Bronchial epithelial cell (primary cell): ENCODE results near the gene CDC37L1. TPM values are rescaled to one million over a fixed set of nuclear protein-coding genes. Genes with fewer than 3 reads are reported as not detected.
A peak's percentile ranks its signal among the peaks of the same experiment; 100 is the strongest.

ENCODE experiments used
- DNase-seq: peaks from one replicate; pipeline ENCODE4 v3.0.0-alpha.2; 2010; ENCODE audit warnings: low read depth
- FAIRE-seq: peaks from 2 replicates; lab custom pipeline; 2011; peaks lifted over from hg19 to GRCh38; lab: Jason Lieb, UNC
- H3K27me3 ChIP-seq: 2 replicates; pipeline ENCODE4 v1.5.1; 2011; ENCODE audit warnings: low read length; ENCODE audit not compliant: control insufficient read depth, insufficient read depth
- H3K36me3 ChIP-seq: 2 replicates; pipeline ENCODE4 v1.5.1; 2011; ENCODE audit warnings: low read length; ENCODE audit not compliant: control insufficient read depth, insufficient read depth
- H3K4me3 ChIP-seq: 2 replicates; pipeline ENCODE4 v1.5.1; 2011; ENCODE audit warnings: mild to moderate bottlenecking, low read depth, low read length, control low read depth
- total RNA-seq: library from RNA; depleted of rRNA; stranded (reverse); fragments of >200 nt; gene quantifications from 2 replicates; pipeline ENCODE4 v1.2.1, GENCODE V29; 2014
- TF ChIP-seq, protein P1 (sequence below): IDR thresholded peaks from 2 replicates; pipeline ENCODE4 v1.5.1; 2011; ENCODE audit warnings: mild to moderate bottlenecking, moderate library complexity, low read length, control low read depth, inconsistent platforms; ENCODE audit not compliant: insufficient read depth, severe bottlenecking

CDC37L1 gene
- total RNA-seq, 1 donor from 2014 or later: 14.0 TPM

DNA sequence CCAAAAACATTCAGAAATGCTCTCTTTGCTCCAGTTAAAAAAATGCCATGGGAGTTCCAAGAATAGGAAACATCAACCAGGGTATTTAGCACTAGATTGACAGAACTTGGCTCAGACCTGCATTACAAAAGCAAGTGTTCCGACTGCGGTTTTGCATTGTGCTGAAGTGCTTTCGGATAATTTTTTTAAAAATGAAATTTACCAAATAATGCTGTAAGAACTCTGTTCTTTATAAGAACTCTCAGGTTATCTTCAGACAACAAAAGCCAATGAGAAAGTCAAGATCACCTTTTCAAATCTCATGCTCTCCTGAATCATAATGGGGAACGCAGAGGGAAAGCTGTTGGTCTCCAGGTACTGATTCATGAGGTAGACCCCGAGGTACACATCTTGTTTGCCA, 17.8 kb upstream of the CDC37L1 start:
- Histone ChIP-seq H3K36me3 (no peaks in the 10 kb centered on the region), H3K4me3 (no peak overlapping the region), H3K27me3 (no peaks in the 10 kb centered on the region)
- TF ChIP-seq, protein P1, sequence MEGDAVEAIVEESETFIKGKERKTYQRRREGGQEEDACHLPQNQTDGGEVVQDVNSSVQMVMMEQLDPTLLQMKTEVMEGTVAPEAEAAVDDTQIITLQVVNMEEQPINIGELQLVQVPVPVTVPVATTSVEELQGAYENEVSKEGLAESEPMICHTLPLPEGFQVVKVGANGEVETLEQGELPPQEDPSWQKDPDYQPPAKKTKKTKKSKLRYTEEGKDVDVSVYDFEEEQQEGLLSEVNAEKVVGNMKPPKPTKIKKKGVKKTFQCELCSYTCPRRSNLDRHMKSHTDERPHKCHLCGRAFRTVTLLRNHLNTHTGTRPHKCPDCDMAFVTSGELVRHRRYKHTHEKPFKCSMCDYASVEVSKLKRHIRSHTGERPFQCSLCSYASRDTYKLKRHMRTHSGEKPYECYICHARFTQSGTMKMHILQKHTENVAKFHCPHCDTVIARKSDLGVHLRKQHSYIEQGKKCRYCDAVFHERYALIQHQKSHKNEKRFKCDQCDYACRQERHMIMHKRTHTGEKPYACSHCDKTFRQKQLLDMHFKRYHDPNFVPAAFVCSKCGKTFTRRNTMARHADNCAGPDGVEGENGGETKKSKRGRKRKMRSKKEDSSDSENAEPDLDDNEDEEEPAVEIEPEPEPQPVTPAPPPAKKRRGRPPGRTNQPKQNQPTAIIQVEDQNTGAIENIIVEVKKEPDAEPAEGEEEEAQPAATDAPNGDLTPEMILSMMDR: no peak
- FAIRE-seq (no peak), DNase-seq (no peak)

DNA sequence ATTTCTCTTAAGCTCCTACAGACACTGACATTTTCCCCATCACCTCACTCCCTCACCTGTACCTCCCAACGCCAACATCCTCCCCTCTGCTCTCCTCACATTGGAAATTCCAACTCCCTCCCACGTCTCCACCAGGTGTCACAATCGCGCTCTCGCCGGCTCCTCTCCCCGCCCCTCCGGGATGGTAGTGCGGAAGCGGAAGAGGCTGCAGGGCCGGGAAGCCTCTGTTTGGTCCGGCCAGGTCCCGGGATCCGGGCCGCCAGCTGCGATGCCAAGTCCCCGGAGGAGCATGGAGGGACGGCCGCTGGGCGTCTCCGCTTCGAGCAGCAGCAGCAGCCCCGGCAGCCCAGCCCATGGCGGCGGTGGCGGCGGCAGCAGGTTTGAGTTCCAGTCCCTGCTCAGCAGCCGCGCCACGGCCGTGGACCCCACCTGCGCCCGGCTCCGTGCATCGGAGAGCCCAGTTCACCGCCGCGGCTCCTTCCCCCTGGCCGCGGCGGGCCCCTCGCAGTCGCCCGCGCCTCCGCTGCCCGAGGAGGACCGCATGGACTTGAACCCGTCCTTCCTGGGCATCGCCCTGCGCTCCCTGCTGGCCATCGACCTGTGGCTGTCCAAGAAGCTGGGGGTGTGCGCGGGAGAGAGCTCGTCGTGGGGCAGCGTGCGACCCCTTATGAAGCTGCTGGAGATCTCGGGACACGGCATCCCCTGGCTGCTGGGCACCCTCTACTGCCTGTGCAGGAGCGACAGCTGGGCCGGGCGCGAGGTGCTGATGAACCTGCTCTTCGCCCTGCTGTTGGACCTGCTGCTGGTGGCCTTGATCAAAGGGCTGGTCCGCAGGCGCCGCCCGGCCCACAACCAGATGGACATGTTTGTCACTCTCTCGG, 17.0 kb upstream of the CDC37L1 start, which contains the start of gene PLPP6:
TSS of gene PLPP6 (plus strand) at position 187 of the 881 bp plus-strand sequence. CDS start at position 269, 82 bp downstream.
- DNase-seq (peak; percentile 87), FAIRE-seq (no peak)
- TF ChIP-seq, protein P1: peak; percentile 55
- Histone ChIP-seq H3K36me3 (no peaks in the 10 kb centered on the region), H3K4me3 (peak within 1 kb of the TSS; percentile 84), H3K27me3 (no peaks in the 10 kb centered on the region)

DNA sequence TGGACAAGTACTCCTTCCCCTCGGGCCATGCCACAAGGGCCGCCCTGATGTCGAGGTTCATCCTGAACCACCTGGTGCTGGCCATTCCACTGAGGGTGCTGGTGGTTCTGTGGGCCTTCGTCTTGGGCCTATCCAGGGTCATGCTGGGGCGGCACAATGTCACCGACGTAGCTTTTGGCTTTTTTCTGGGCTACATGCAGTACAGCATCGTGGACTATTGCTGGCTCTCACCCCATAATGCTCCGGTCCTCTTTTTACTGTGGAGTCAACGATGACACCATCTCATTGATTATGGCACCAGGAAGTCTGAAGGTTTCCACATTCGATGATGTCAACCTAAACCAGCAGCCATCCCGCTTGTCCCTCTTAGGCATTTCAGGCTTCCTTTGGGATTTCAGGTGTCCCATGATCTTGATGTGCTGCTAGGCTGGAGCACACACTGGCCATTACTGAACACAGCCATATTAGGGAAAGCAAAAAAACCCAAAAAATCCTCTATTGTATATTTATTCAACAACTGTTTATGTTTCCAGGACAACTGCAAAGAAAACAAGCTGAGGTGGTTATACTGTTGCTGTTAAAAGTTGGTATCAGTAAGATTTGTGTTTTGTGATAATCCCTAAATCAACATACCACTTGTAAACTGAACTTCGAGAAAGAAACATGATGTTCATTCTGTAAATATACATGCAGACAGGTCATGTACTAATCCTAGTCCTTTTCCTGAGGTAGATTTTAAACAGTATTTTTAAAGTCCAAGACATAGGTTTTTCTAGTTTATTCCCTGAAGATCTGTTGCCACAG, 16.2 kb upstream of the CDC37L1 start:
- no peaks in the 10 kb centered on the region for H3K36me3 ChIP-seq
- TF ChIP-seq, protein P1: no peak
- peak overlapping the region; percentile 84 for H3K4me3 ChIP-seq
- no peaks in the 10 kb centered on the region for H3K27me3 ChIP-seq
- DNase-seq: peak; percentile 35
- FAIRE-seq: no peak

DNA sequence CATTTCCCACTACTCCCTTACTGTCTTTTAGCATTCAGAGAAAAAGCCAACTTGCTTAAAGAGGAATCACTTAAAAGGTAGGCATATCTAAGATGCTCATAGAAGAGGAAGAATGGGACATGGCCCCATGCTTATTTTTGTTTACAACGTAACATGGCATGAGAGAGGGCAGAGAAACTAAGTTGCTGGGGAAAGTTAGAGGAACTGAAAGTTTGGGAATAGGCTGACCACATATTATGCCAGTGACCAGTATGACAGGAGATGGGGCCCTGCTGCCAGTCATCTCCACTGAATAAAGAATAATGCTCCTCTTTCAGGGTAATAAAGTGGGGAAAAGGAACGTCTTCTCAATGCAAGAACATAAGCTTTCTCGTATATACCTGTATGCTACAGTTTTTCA, 15.4 kb upstream of the CDC37L1 start:
- no peak for DNase-seq
- FAIRE-seq: no peak
- Histone ChIP-seq H3K36me3 (no peaks in the 10 kb centered on the region), H3K27me3 (no peaks in the 10 kb centered on the region), H3K4me3 (peak overlapping the region; percentile 4)
- TF ChIP-seq, protein P1: no peak

DNA sequence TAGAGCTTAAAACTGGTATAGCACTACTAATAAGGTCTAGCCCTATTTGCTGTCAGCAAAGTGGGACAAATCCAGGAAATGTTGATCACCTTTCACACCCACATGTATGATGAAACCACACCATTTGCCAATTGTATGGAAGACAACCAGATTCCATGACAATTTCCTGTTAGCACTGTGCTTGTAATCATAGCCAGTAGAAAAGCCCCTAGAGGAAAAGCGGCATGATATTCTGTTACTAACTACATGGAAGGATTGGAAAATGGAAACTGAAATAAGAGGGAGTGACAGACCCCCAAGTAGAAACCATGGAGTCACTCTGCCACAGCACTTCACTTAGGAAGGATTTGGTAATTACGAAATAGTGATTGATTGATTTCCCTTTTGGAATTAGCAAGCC, 14.0 kb upstream of the CDC37L1 start:
- Histone ChIP-seq H3K27me3 (no peaks in the 10 kb centered on the region), H3K4me3 (peak overlapping the region; percentile 53), H3K36me3 (no peaks in the 10 kb centered on the region)
- TF ChIP-seq, protein P1: no peak
- FAIRE-seq (no peak), DNase-seq (peak; percentile 91)
